Right lobe of liver (tissue), 4 donors: Measurements from ENCODE around the gene SLC20A1.

Experiments used
- CTCF ChIP-seq, 4 donors: fragments of 200-600 bp in 3 of 4; fragments of 450-650 bp in 1 of 4; IDR thresholded peaks; one replicate each; pipeline versions ENCODE4 v1.5.1 to v1.8.0; 2016 to 2022; ENCODE audit warnings: antibody characterized with exemption in 4 of 4, mild to moderate bottlenecking in 2 of 4
- POLR2A ChIP-seq: fragments of 450-650 bp; IDR thresholded peaks from one replicate; pipeline ENCODE4 v1.6.1; 2017; ENCODE audit warnings: antibody characterized with exemption, mild to moderate bottlenecking
- donor health status: DM: no; HTN: no; CAD: no.
- donor health status: DM: no; HTN: no; CAD: no.
- donor health status: DM: no; HTN: yes; CAD: no.

DNA sequence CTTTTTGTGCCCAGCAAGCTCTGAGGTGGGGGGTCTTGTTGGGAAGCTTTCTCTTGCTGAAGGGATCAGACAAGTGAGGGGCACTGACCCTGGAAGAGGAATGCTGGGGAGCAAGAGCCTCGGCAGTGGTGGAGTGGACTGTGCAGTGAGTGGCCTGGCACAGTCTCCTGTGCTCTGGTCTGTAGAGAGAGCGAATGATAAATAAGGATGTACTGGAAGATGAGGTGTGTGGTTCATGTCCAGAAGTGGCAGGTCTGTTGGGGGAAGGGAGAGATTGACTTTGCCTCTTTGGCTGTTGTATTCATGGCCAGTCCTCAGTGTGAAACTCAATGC is 5.3 kb upstream of the SLC20A1 start:
- TF ChIP-seq POLR2A, result no peak
- no peak for TF ChIP-seq CTCF (IDR thresholded peaks at IDR 0.05)
